Cardiac fibroblast (primary cell): ENCODE data around the gene OLFM2.

ENCODE experiments used
- DNase-seq, 2 donors: peaks; one replicate each; pipeline versions ENCODE4 v3.0.0 to v3.0.0-alpha.2; 2010; ENCODE audit warnings: low read depth in 2 of 2
- H3K4me3 ChIP-seq, 2 donors: replicated peaks in 1 of 2; 1 replicate in 1 of 2; 2 replicates in 1 of 2; pipeline ENCODE4 v1.5.1; 2011; ENCODE audit warnings: low read depth in 2 of 2, low read length in 2 of 2, mild to moderate bottlenecking in 2 of 2, moderate library complexity in 1 of 2
- TF ChIP-seq, protein P1 (sequence below): IDR thresholded peaks from one replicate; pipeline ENCODE4 v1.5.1; 2011; ENCODE audit warnings: low read depth, mild to moderate bottlenecking, low read length, inconsistent platforms

OLFM2 gene

DNA sequence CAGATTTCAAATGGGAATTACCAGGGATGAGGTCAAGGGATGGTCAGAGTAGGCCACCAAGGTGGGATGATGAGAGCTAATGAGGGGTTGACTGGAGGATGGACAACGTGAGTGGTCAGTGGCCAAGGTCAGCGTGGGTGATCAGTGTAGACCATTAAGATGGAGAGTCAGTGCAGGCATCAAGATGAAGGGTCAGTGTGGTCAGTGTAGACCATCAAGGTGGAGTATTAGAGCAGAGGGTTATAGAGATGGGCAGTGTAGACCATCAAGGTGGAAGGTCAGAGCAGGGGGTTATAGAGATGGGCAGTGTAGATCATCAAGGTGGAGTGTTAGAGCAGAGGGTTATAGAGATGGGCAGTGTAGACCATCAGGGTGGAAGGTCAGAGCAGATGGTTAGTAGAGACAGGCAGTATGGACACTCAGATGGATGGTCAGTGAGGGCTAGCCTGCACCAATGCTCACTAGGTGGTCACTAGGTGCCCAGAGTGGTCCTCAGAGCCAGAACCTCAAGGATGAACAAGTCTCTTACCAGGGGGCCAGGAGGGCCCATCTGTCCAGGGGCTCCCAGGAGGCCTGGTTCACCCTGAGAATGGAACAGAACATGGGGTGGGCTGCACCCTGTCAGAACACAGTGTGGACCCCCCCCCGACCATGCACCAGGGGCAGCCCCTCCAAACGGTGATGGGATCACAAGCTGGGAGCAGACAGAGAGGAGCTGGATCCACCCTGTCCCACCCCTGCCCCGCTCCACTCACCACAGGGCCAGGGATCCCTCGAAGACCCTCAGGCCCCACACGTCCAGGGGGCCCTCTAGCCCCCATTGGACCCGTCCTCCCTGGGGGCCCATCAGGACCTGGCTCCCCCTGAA lies 32.7 kb upstream of the OLFM2 start:
- TF ChIP-seq, protein P1, sequence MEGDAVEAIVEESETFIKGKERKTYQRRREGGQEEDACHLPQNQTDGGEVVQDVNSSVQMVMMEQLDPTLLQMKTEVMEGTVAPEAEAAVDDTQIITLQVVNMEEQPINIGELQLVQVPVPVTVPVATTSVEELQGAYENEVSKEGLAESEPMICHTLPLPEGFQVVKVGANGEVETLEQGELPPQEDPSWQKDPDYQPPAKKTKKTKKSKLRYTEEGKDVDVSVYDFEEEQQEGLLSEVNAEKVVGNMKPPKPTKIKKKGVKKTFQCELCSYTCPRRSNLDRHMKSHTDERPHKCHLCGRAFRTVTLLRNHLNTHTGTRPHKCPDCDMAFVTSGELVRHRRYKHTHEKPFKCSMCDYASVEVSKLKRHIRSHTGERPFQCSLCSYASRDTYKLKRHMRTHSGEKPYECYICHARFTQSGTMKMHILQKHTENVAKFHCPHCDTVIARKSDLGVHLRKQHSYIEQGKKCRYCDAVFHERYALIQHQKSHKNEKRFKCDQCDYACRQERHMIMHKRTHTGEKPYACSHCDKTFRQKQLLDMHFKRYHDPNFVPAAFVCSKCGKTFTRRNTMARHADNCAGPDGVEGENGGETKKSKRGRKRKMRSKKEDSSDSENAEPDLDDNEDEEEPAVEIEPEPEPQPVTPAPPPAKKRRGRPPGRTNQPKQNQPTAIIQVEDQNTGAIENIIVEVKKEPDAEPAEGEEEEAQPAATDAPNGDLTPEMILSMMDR: no peak
- DNase-seq: no peak
- H3K4me3 ChIP-seq: no peak overlapping the region

DNA sequence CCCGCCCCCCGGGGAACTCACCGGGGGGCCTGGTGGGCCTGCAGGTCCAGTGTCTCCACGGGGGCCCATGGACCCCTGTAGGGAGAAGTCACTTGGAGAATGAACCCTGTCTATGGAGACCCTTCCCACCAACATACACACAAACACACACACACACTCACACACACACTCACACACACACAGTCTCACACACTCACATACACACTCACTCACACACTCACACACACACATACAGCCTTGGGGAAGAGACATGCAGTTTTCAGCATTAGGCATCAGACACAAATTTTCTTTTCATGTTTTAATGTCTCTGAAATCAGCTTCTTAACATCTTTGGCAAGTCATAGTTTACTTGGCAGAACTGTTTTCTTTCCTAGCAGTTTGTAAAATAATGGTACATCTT lies 31.0 kb upstream of the OLFM2 start:
- TF ChIP-seq, protein P1: no peak
- no peak overlapping the region for H3K4me3 ChIP-seq
- peak in 1 of 2 donors; percentile 19 for DNase-seq

GRCh38 chr19:9966448-9966847 lies 30.1 kb upstream of the OLFM2 start:
- no peak for DNase-seq
- TF ChIP-seq, protein P1: no peak
- H3K4me3 ChIP-seq: no peak overlapping the region

GRCh38 chr19:9966024-9966423 lies 29.7 kb upstream of the OLFM2 start:
- TF ChIP-seq, protein P1: no peak
- DNase-seq: no peak
- H3K4me3 ChIP-seq: no peak overlapping the region

DNA sequence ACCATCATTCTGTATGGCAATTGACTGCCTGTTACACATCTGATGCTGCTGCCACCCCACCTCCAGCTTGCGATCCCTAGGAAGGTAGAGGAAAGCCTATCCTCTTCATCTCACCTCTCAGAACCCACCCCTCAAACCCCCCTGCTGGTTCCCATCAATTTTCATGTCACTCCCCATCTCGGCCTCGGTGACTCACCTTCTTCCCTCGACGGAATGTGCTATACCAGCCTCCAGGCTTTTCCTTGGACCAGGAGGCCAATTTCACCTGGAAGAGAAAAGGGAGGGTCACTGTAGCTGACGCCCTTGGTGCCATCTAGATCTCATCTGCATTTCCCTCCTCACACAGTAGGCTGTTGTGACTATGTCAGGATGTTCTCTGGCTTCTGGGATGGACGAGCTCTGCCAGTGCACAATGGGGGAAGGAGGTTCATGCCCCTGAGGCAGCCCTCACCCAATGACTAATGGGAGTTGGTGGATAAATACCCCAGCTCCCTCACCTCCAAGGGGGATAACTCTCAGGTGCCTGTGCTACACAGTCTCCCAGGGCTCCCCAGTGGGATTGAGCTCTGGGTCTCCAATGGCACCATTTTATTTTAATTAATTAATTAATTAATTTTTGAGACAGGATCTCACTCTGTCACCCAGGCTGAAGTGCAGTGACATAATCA lies 26.4 kb upstream of the OLFM2 start:
- no peak for DNase-seq
- H3K4me3 ChIP-seq: no peak overlapping the region
- TF ChIP-seq, protein P1: no peak

DNA sequence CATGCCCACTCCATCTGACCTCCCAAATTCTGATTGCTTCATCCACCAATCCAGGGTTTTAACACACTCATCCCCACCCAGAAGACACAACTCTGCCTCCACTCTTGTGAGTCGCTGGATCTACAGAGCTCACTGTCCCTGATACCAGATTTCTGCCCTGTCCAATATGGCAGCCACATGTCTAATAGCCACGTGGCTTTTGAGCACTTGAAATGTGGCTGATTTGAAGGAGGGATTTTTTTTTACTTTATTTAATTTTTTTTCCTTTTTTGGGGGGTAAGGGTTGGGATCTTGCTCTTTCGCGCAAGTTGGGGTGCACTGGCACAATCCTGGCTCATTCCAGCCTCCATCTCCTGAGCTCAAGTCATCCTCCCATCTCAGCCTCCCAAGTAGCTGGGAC lies 24.8 kb upstream of the OLFM2 start:
- DNase-seq: no peak
- no peak overlapping the region for H3K4me3 ChIP-seq
- TF ChIP-seq, protein P1: no peak
